Glutamatergic neuron (in vitro differentiated cells): ENCODE measurements around the gene MIAT. TPM values are rescaled to one million over a fixed set of nuclear protein-coding genes. Genes with fewer than 3 reads are reported as not detected.

Experiments used
- DNase-seq: peaks from one replicate; pipeline ENCODE4 v3.0.0; 2022
- H3K27ac Mint-ChIP-seq: one replicate; pipeline ENCODE4 v1.8.0; 2020; ENCODE audit warnings: mild to moderate bottlenecking, mixed read lengths, inconsistent platforms; ENCODE audit not compliant: unreplicated experiment
- H3K27me3 Mint-ChIP-seq: one replicate; pipeline ENCODE4 v1.8.0; 2020; ENCODE audit warnings: mild to moderate bottlenecking, moderate library complexity, mixed read lengths, inconsistent platforms; ENCODE audit not compliant: unreplicated experiment
- H3K36me3 Mint-ChIP-seq: one replicate; pipeline ENCODE4 v1.8.0; 2020; ENCODE audit warnings: mild to moderate bottlenecking, mixed read lengths, inconsistent platforms; ENCODE audit not compliant: unreplicated experiment
- H3K4me1 Mint-ChIP-seq: one replicate; pipeline ENCODE4 v1.8.0; 2020; ENCODE audit warnings: mild to moderate bottlenecking, low read depth, mixed read lengths, inconsistent platforms; ENCODE audit not compliant: unreplicated experiment
- H3K4me3 Mint-ChIP-seq: one replicate; pipeline ENCODE4 v1.8.0; 2020; ENCODE audit warnings: mild to moderate bottlenecking, mixed read lengths, inconsistent platforms; ENCODE audit not compliant: unreplicated experiment
- H3K9me3 Mint-ChIP-seq: one replicate; pipeline ENCODE4 v1.8.0; 2020; ENCODE audit warnings: mild to moderate bottlenecking, moderate library complexity, mixed read lengths, inconsistent platforms; ENCODE audit not compliant: unreplicated experiment
- total RNA-seq: library from RNA; stranded (reverse); fragmentation: NEBNext Ultra II Directional; extraction: Animal tissue kit (Norgen Biotek cat#: 25700); gene quantifications from one replicate; pipeline ENCODE4 v1.2.1, GENCODE V29; 2021; ENCODE audit not compliant: unreplicated experiment
- TF ChIP-seq, protein P1 (sequence below): fragments of 200-600 bp; sonication (generic); IDR thresholded peaks from one replicate; pipeline ENCODE4 v1.5.0; 2021; ENCODE audit not compliant: partially characterized antibody, unreplicated experiment

MIAT gene
- total RNA-seq, 1 donor from 2014 or later, result 1,100 TPM

DNA sequence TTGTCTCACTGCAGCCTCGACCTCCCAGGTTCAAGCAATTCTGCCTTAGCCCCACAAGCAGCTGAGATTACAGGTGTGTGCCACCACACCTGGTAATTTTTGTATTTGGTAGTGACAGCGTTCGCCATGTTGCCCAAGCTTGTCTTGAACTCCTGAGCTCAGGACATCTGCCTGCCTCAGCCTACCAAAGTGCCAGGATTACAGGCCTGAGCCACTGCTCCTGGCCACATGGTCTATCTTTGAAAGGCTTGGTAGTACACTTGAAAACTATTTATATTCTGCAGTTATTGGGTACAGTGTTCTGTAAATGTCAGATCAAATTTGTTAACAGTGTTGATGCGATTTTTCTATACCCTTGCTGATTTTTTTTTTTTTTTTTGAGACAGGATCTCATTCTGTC lies 26.1 kb upstream of the MIAT start:
- H3K27ac Mint-ChIP-seq, result no peak overlapping the region
- peaks cover 2% of the 10 kb centered on the region for H3K9me3 Mint-ChIP-seq
- H3K36me3 Mint-ChIP-seq, result peaks cover 5% of the 10 kb centered on the region
- H3K4me1 Mint-ChIP-seq, result no peaks in the 10 kb centered on the region
- H3K4me3 Mint-ChIP-seq, result no peak overlapping the region
- H3K27me3 Mint-ChIP-seq, result no peaks in the 10 kb centered on the region
- DNase-seq, result no peak
- TF ChIP-seq, protein P1, sequence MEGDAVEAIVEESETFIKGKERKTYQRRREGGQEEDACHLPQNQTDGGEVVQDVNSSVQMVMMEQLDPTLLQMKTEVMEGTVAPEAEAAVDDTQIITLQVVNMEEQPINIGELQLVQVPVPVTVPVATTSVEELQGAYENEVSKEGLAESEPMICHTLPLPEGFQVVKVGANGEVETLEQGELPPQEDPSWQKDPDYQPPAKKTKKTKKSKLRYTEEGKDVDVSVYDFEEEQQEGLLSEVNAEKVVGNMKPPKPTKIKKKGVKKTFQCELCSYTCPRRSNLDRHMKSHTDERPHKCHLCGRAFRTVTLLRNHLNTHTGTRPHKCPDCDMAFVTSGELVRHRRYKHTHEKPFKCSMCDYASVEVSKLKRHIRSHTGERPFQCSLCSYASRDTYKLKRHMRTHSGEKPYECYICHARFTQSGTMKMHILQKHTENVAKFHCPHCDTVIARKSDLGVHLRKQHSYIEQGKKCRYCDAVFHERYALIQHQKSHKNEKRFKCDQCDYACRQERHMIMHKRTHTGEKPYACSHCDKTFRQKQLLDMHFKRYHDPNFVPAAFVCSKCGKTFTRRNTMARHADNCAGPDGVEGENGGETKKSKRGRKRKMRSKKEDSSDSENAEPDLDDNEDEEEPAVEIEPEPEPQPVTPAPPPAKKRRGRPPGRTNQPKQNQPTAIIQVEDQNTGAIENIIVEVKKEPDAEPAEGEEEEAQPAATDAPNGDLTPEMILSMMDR, result no peak

DNA sequence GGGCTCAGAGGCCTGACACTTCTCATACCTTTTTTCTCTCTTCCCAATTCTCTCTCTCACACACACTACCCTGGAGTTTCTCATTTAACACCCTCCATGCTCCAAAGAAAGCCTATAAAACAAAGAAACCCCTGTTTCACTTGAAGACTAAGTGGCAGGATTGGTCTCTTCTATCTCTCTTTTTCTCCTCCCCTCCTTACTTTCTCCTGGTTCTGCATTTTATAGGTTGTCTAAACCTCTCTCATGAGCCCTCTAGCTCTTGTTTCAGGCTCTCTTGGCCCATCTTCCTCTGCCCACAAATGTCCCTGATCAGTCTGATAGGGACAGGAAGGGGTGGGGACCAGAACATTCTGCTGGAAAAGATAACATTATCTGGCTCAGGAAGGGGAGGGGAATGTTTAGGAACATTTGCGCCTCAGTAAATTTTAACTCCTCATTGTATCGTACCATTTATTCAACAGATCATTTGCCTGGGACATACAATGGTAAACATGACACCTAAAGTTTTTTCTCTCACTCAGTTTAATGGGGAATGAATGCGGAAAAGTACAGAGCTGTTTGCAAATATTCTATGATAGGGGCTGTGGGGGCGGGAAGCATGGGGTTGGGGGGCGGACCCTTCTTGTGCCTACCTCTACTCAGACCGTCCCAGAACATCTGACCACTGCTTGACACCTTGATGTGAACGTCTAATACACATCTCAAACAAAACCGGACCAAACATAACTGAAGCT lies 24.8 kb upstream of the MIAT start:
- TF ChIP-seq, protein P1, result no peak
- no peaks in the 10 kb centered on the region for H3K27me3 Mint-ChIP-seq
- no peak overlapping the region for H3K27ac Mint-ChIP-seq
- DNase-seq, result no peak
- peaks cover 2% of the 10 kb centered on the region for H3K9me3 Mint-ChIP-seq
- peaks cover 5% of the 10 kb centered on the region for H3K36me3 Mint-ChIP-seq
- H3K4me1 Mint-ChIP-seq, result no peaks in the 10 kb centered on the region
- H3K4me3 Mint-ChIP-seq, result no peak overlapping the region

DNA sequence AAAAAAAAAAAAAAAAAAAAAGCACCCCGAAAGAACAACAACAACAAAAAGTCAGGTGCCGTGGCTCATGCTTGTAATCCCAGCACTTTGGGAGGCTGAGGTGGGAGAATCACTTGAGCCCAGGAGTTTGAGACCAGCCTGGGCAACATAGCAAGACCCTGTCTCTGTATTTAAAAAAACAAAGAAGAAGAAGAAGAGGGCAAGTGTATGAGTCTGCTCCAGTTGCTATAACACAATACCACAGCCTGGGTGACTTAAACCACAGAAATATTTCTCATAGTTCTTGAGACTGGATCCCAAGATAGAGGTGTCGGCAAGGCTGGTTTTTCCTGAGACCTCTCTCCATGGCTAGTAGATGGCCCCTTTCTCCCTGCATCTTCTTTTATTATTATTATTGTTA lies 23.2 kb upstream of the MIAT start:
- TF ChIP-seq, protein P1, result no peak
- H3K4me1 Mint-ChIP-seq, result no peaks in the 10 kb centered on the region
- peaks cover 5% of the 10 kb centered on the region for H3K36me3 Mint-ChIP-seq
- H3K27ac Mint-ChIP-seq, result no peak overlapping the region
- H3K9me3 Mint-ChIP-seq, result peaks cover 2% of the 10 kb centered on the region
- no peak for DNase-seq
- no peak overlapping the region for H3K4me3 Mint-ChIP-seq
- no peaks in the 10 kb centered on the region for H3K27me3 Mint-ChIP-seq

DNA sequence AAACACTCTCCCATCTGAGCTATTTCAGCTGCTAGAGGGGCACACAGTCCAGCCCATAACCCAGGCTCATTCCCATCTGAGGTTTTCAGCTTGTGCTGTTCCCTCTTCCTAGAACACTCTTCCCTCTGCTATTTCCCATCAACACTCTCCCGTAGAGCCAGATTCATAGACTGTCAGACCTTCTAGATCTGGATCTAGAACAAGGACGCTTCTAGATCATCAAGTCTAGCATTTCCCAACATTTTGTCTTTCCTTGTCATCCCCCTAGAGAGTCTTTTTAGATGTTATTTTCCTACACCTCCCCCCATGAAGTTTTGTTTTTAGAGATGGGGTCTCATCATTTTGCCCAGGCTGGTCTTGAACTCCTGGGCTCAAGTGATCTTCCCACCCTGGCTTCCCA lies 22.3 kb upstream of the MIAT start:
- TF ChIP-seq, protein P1, result no peak
- H3K9me3 Mint-ChIP-seq, result peaks cover 2% of the 10 kb centered on the region
- no peaks in the 10 kb centered on the region for H3K27me3 Mint-ChIP-seq
- no peaks in the 10 kb centered on the region for H3K4me1 Mint-ChIP-seq
- peaks cover 5% of the 10 kb centered on the region for H3K36me3 Mint-ChIP-seq
- no peak overlapping the region for H3K4me3 Mint-ChIP-seq
- H3K27ac Mint-ChIP-seq, result no peak overlapping the region
- DNase-seq, result no peak

DNA sequence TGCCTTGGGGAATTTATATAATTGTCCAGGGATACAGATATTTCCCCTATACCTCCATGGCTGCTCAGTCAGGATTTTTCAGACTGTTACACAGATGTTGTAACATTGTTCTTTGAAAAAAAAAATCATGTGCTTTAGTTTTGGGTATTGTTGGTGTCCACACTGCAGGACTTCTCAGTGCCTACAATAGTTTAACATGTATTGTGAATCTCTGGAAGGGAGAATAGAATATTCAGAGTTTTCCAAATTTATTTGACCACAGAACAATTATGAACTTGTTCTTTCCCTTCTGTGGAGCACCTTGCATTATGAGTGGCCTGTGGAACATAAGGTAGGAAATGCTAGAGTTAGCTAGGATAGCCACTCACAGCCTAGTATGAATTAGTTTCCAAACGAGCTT lies 21.1 kb upstream of the MIAT start:
- TF ChIP-seq, protein P1, result no peak
- no peaks in the 10 kb centered on the region for H3K9me3 Mint-ChIP-seq
- DNase-seq, result no peak
- no peak overlapping the region for H3K27ac Mint-ChIP-seq
- H3K4me3 Mint-ChIP-seq, result no peak overlapping the region
- no peaks in the 10 kb centered on the region for H3K36me3 Mint-ChIP-seq
- peaks cover 4% of the 10 kb centered on the region for H3K4me1 Mint-ChIP-seq
- H3K27me3 Mint-ChIP-seq, result no peaks in the 10 kb centered on the region
